Spinal cord (tissue), 10 donors: Measurements from ENCODE around the gene TRIM72. TPM values are rescaled to one million over a fixed set of nuclear protein-coding genes. Genes with fewer than 3 reads are reported as not detected.
"Not testable (repeated sequence)": the region's sequence is repeated elsewhere in the genome, so short reads cannot be mapped to it uniquely, and the experiment has no call there.

Experiments used
- DNase-seq, 6 donors: peaks; one replicate each; pipeline versions ENCODE4 v3.0.0 to v3.0.0-alpha.2; 2013 to 2015; ENCODE audit warnings: low spot score in 6 of 6, low read depth in 4 of 6
- H3K27ac ChIP-seq: one replicate; pipeline ENCODE4 v1.5.1; 2013; ENCODE audit warnings: low read depth, low read length, control low read depth
- H3K27me3 ChIP-seq: one replicate; pipeline ENCODE4 v1.6.1; 2013; ENCODE audit warnings: low read length; ENCODE audit not compliant: control insufficient read depth, insufficient read depth
- H3K36me3 ChIP-seq: one replicate; pipeline ENCODE4 v1.6.1; 2013; ENCODE audit warnings: low read length; ENCODE audit not compliant: control insufficient read depth, insufficient read depth
- H3K4me1 ChIP-seq: one replicate; pipeline ENCODE4 v1.6.1; 2013; ENCODE audit warnings: low read length; ENCODE audit not compliant: control insufficient read depth, insufficient read depth
- H3K4me3 ChIP-seq: one replicate; pipeline ENCODE4 v1.5.1; 2013; ENCODE audit warnings: low read depth, low read length, control low read depth
- H3K9me3 ChIP-seq: one replicate; pipeline ENCODE4 v1.6.1; 2013; ENCODE audit warnings: low read length; ENCODE audit not compliant: control insufficient read depth, insufficient read depth
- WGBS: methylation state at CpG from one replicate; pipeline ENCODE4 v1.1.5; 2013; ENCODE audit warnings: missing lambda C conversion rate; ENCODE audit not compliant: insufficient coverage; 5-methylcytosine and 5-hydroxymethylcytosine counted together
- polyA plus RNA-seq, 2 donors: library from polyadenylated mRNA; unstranded; fragments of 120-200 nt; gene quantifications; one replicate each; pipeline ENCODE4 v1.2.1, GENCODE V29; 2013; ENCODE audit not compliant: insufficient read length in 2 of 2
- small RNA-seq: library from RNA; depleted of rRNA; stranded (forward); fragments of <200 nt; gene quantifications from one replicate; pipeline ENCODE3, GENCODE V24; 2014; ENCODE audit warnings: low replicate concordance
- total RNA-seq, 2 donors: library from RNA; depleted of rRNA in 1 of 2; stranded (reverse); fragments of 120-200 nt in 1 of 2; fragments of >200 nt in 1 of 2; gene quantifications; one replicate each; pipeline versions ENCODE4 v1.2.3 to v1.2.4, GENCODE V29; 2013 to 2014
- donor health status: healthy.

Gene TRIM72
- total and polyA plus RNA-seq, 4 donors = 0.22 to 1.1 (median 0.70) TPM

DNA sequence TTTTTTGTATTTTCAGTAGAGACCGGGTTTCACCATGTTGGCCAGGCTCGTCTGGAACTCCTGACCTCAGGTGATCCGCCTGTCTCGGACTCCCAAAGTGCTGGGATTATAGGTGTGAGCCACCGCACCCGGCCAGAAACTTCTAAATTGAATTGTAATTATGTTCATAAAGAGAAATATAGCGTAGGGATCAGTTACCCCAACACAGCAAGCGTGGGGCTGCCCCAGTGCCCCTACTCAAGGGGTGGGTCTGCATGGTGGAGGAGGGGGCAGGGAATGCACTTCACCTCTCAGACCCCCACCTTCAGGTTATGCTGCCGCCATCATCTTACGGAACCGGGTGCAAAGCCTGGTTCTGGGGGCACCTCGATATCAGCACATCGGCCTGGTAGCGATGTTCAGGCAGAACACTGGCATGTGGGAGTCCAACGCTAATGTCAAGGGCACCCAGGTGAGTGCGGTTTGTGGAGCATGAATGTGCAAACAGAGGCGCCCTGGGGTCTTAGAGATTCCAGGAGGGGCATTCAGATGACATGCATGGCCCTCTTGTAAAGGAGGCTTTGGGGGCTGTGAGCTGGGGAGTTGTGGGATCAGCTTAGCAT lies 63.8 kb downstream of the TRIM72 start:
- H3K4me1 ChIP-seq = no peaks in the 10 kb centered on the region
- 85% methylated on average over 12 of the region's 17 CpGs for WGBS

DNA sequence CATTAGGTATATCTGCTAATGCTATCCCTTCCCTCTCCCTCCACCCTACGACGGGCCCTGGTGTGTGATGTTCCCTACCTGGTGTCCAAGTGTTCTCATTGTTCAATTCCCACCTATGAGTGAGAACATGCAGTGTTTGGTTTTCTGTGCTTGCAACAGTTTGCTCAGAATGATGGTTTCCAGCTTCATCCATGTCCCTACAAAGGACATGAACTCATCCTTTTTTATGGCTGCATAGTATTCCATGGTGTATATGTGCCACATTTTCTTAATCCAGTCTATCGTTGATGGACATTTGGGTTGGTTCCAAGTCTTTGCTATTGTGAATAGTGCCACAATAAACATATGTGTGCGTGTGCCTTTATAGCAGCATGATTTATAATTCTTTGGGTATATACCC lies 64.9 kb downstream of the TRIM72 start:
- DNase-seq, H3K4me3 ChIP-seq, H3K27me3 ChIP-seq, H3K9me3 ChIP-seq, H3K4me1 ChIP-seq, H3K27ac ChIP-seq, H3K36me3 ChIP-seq: not testable (repeated sequence)
- no CpG with 5 or more reads among the region's 4 CpGs for WGBS

More for the DNA sequence above, 63.8 kb downstream of the TRIM72 start:
- Histone ChIP-seq H3K4me3 (no peak overlapping the region), H3K27ac (no peak overlapping the region), H3K9me3 (no peaks in the 10 kb centered on the region), H3K36me3 (no peaks in the 10 kb centered on the region), H3K27me3 (no peaks in the 10 kb centered on the region)
- no peak for DNase-seq

Small RNA genes lying within 50 kb of the gene (small RNA-seq; reads per million reads assigned to genes)
- gene AC009088.4 (not detected), gene NDUFA3P6 (not detected)

Other genes starting within 250 kb of the TRIM72 start
- gene HSD3B7, start 228.9 kb upstream of the TRIM72 start, total RNA-seq = 10 to 100 TPM in 1 of 2 donors, 1 to 10 TPM in 1; 9.2 to 14.7 TPM
- 1 to 10 TPM; 5.7 to 7.6 TPM for gene HSD3B7, start 228.9 kb upstream of the TRIM72 start, polyA plus RNA-seq
- gene STX1B, start 203.5 kb upstream of the TRIM72 start, total RNA-seq = 10 to 100 TPM; 16.0 to 46.5 TPM
- gene STX1B, start 203.5 kb upstream of the TRIM72 start, polyA plus RNA-seq = 100 to 1,000 TPM; 116 to 130 TPM
- 10 to 100 TPM; 28.6 to 45.2 TPM for gene STX4, start 180.6 kb upstream of the TRIM72 start, total RNA-seq
- gene STX4, start 180.6 kb upstream of the TRIM72 start, polyA plus RNA-seq = 10 to 100 TPM; 84.9 to 91.6 TPM
- 1 to 10 TPM; 4.9 to 5.8 TPM for gene ZNF668, start 139.9 kb upstream of the TRIM72 start, total RNA-seq
- gene ZNF668, start 139.9 kb upstream of the TRIM72 start, polyA plus RNA-seq = 10 to 100 TPM; 12.6 TPM
- gene ZNF646, start 139.7 kb upstream of the TRIM72 start, total RNA-seq = 10 to 100 TPM in 1 of 2 donors, 1 to 10 TPM in 1; 5.9 to 14.4 TPM
- gene ZNF646, start 139.7 kb upstream of the TRIM72 start, polyA plus RNA-seq = 10 to 100 TPM; 11.2 to 11.9 TPM
- 1 to 10 TPM; 2.0 to 9.8 TPM for gene PRSS53, start 125.2 kb upstream of the TRIM72 start, total RNA-seq
- gene PRSS53, start 125.2 kb upstream of the TRIM72 start, polyA plus RNA-seq = 1 to 10 TPM; 2.5 to 7.1 TPM
- gene VKORC1, start 119.3 kb upstream of the TRIM72 start, total RNA-seq = 100 to 1,000 TPM in 1 of 2 donors, 10 to 100 TPM in 1; 60.0 to 111 TPM
- gene VKORC1, start 119.3 kb upstream of the TRIM72 start, polyA plus RNA-seq = 100 to 1,000 TPM in 1 of 2 donors, 10 to 100 TPM in 1; 66.5 to 107 TPM
- gene BCKDK, start 105.7 kb upstream of the TRIM72 start, total RNA-seq = 10 to 100 TPM; 13.5 to 25.0 TPM
- gene BCKDK, start 105.7 kb upstream of the TRIM72 start, polyA plus RNA-seq = 10 to 100 TPM; 49.7 TPM
- 10 to 100 TPM; 38.1 to 81.9 TPM for gene KAT8, start 96.5 kb upstream of the TRIM72 start, total RNA-seq
- 10 to 100 TPM; 54.7 to 69.7 TPM for gene KAT8, start 96.5 kb upstream of the TRIM72 start, polyA plus RNA-seq
- gene PRSS8, start 78.4 kb upstream of the TRIM72 start, total RNA-seq = under 1 TPM; 0.10 to 0.94 TPM
- gene PRSS8, start 78.4 kb upstream of the TRIM72 start, polyA plus RNA-seq = 1 to 10 TPM in 1 of 2 donors, under 1 TPM in 1; 0.46 to 1.5 TPM
- 1 to 10 TPM; 1.4 to 2.8 TPM for gene PRSS36, start 64.1 kb upstream of the TRIM72 start, total RNA-seq
- gene PRSS36, start 64.1 kb upstream of the TRIM72 start, polyA plus RNA-seq = 10 to 100 TPM; 10.5 TPM
- 10 to 100 TPM; 49.9 to 59.2 TPM for gene FUS, start 34.0 kb upstream of the TRIM72 start, total RNA-seq
- gene FUS, start 34.0 kb upstream of the TRIM72 start, polyA plus RNA-seq = 100 to 1,000 TPM; 554 to 673 TPM
- gene PYCARD, start 11.4 kb upstream of the TRIM72 start, total RNA-seq = 10 to 100 TPM; 10.6 to 14.3 TPM
- gene PYCARD, start 11.4 kb upstream of the TRIM72 start, polyA plus RNA-seq = 1 to 10 TPM; 6.8 to 7.6 TPM
- gene PYDC1, start 3.0 kb downstream of the TRIM72 start, total RNA-seq = 1 to 10 TPM in 1 of 2 donors, not detected in 1; 1.3 TPM
- gene PYDC1, start 3.0 kb downstream of the TRIM72 start, polyA plus RNA-seq = 1 to 10 TPM in 1 of 2 donors, under 1 TPM in 1; 0.86 to 2.0 TPM
- gene ITGAM, start 45.9 kb downstream of the TRIM72 start, total RNA-seq = 10 to 100 TPM in 1 of 2 donors, 1 to 10 TPM in 1; 5.4 to 10.0 TPM
- gene ITGAM, start 45.9 kb downstream of the TRIM72 start, polyA plus RNA-seq = 1 to 10 TPM; 4.2 to 5.6 TPM
- gene ITGAX, start 141.1 kb downstream of the TRIM72 start, total RNA-seq = 1 to 10 TPM; 2.8 to 7.2 TPM
- gene ITGAX, start 141.1 kb downstream of the TRIM72 start, polyA plus RNA-seq = 1 to 10 TPM; 7.0 to 9.3 TPM
- gene ITGAD, start 179.2 kb downstream of the TRIM72 start, total RNA-seq = under 1 TPM in 1 of 2 donors, not detected in 1; 0.06 TPM
- under 1 TPM in 1 of 2 donors, not detected in 1; 0.50 TPM for gene ITGAD, start 179.2 kb downstream of the TRIM72 start, polyA plus RNA-seq
- not detected for gene COX6A2, start 214.2 kb downstream of the TRIM72 start, total RNA-seq
- 1 to 10 TPM; 1.0 to 3.2 TPM for gene COX6A2, start 214.2 kb downstream of the TRIM72 start, polyA plus RNA-seq
- 1 to 10 TPM; 1.9 TPM for gene ZNF843, start 228.7 kb downstream of the TRIM72 start, total RNA-seq
- gene ZNF843, start 228.7 kb downstream of the TRIM72 start, polyA plus RNA-seq = 1 to 10 TPM; 6.1 to 8.6 TPM
- gene ARMC5, start 245.4 kb downstream of the TRIM72 start, total RNA-seq = 10 to 100 TPM in 1 of 2 donors, 1 to 10 TPM in 1; 8.6 to 10.1 TPM
- 10 to 100 TPM; 23.9 to 24.7 TPM for gene ARMC5, start 245.4 kb downstream of the TRIM72 start, polyA plus RNA-seq